Activated B cell treated with CpG ODN at 0.5 μM for 24 hours (primary cell): ENCODE measurements around the gene RNF222. TPM values are rescaled to one million over a fixed set of nuclear protein-coding genes. Genes with fewer than 3 reads are reported as not detected.

Source experiments
- ATAC-seq: fragments of 200-7000 bp; cut with Tn5 transposase; one replicate; pipeline ENCODE4 v1.10.0; 2021; ENCODE audit warnings: low read depth, mild to moderate bottlenecking, moderate library complexity
- CTCF ChIA-PET: fragments of 350-600 bp; sonication (Branson Sonifier 250); formaldehyde crosslinking; loops from one replicate; lab custom pipeline; 2021; ENCODE audit warnings: antibody characterized with exemption; lab: Charles Lee
- POLR2A ChIA-PET: fragments of 350-600 bp; sonication (Branson Sonifier 250); formaldehyde crosslinking; loops from one replicate; lab custom pipeline; 2021; ENCODE audit warnings: antibody characterized with exemption; lab: Charles Lee
- DNase-seq: peaks from one replicate; pipeline ENCODE4 v3.0.0; 2022
- H3K27ac Mint-ChIP-seq: one replicate; pipeline ENCODE4 v1.8.0; 2020; ENCODE audit warnings: mixed read lengths
- H3K27me3 Mint-ChIP-seq: one replicate; pipeline ENCODE4 v1.8.0; 2021; ENCODE audit warnings: mixed read lengths
- H3K36me3 Mint-ChIP-seq: one replicate; pipeline ENCODE4 v1.8.0; 2021; ENCODE audit warnings: low read depth, mixed read lengths
- H3K4me1 Mint-ChIP-seq: one replicate; pipeline ENCODE4 v1.8.0; 2021; ENCODE audit warnings: mixed read lengths
- H3K4me3 Mint-ChIP-seq: one replicate; pipeline ENCODE4 v1.8.0; 2020; ENCODE audit warnings: mild to moderate bottlenecking, mixed read lengths
- H3K9me3 Mint-ChIP-seq: one replicate; pipeline ENCODE4 v1.8.0; 2020; ENCODE audit warnings: mixed read lengths
- intact Hi-C: fragments of 100-400 bp; cut with micrococcal nuclease; formaldehyde crosslinking; loops from one replicate; pipeline ENCODE4 v1.15.1; 2024
- total RNA-seq: library from RNA; stranded (reverse); gene quantifications from 2 replicates; pipeline ENCODE4 v1.2.3, GENCODE V29; 2022
- TF ChIP-seq, protein P1 (sequence below): fragments of 200-600 bp; IDR thresholded peaks from one replicate; pipeline ENCODE4 v1.8.0; 2022; ENCODE audit warnings: antibody characterized with exemption, mild to moderate bottlenecking

RNF222 gene
- total RNA-seq, 1 donor from 2014 or later, result not detected

DNA sequence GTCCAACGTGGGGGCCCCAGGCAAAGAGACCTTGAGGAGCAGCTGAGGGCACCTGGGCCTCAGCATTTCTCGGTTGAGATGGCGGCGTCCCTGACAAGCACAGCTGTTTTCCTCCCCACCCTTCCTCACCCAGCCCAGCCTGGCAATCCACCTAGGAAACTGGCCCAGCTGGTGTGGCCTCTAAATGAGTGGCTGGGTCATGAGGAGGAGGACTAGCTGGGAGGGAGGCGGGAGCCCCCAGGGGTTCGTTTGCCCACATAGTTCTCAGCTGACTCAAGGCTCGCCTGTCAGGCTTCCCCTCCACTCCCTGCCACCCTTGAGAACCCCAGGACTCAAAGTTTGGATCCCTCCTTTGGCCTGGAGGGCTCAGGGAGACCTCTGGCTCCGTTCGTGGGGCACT is 5.9 kb downstream of the RNF222 start:
- ATAC-seq (no peak), DNase-seq (no peak)
- ChIA-PET POLR2A (interaction anchor here (0.6 kb wide), 1 partner anchor 127 kb away, joined by 3 read pairs; no protein-coding TSS in a partner anchor), CTCF (interaction anchor here (1.0 to 1.5 kb wide), 2 partner anchors 8 to 19 kb away, joined by 3 to 5 read pairs; no protein-coding TSS in a partner anchor)
- no peak overlapping the region for H3K27ac Mint-ChIP-seq
- TF ChIP-seq, protein P1, sequence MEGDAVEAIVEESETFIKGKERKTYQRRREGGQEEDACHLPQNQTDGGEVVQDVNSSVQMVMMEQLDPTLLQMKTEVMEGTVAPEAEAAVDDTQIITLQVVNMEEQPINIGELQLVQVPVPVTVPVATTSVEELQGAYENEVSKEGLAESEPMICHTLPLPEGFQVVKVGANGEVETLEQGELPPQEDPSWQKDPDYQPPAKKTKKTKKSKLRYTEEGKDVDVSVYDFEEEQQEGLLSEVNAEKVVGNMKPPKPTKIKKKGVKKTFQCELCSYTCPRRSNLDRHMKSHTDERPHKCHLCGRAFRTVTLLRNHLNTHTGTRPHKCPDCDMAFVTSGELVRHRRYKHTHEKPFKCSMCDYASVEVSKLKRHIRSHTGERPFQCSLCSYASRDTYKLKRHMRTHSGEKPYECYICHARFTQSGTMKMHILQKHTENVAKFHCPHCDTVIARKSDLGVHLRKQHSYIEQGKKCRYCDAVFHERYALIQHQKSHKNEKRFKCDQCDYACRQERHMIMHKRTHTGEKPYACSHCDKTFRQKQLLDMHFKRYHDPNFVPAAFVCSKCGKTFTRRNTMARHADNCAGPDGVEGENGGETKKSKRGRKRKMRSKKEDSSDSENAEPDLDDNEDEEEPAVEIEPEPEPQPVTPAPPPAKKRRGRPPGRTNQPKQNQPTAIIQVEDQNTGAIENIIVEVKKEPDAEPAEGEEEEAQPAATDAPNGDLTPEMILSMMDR, result no peak
- peaks cover 9% of the 10 kb centered on the region for H3K4me1 Mint-ChIP-seq
- no peaks in the 10 kb centered on the region for H3K36me3 Mint-ChIP-seq
- peaks cover 8% of the 10 kb centered on the region for H3K27me3 Mint-ChIP-seq
- no peak overlapping the region for H3K4me3 Mint-ChIP-seq
- no peaks in the 10 kb centered on the region for H3K9me3 Mint-ChIP-seq
- intact Hi-C loops, result no loop called here

DNA sequence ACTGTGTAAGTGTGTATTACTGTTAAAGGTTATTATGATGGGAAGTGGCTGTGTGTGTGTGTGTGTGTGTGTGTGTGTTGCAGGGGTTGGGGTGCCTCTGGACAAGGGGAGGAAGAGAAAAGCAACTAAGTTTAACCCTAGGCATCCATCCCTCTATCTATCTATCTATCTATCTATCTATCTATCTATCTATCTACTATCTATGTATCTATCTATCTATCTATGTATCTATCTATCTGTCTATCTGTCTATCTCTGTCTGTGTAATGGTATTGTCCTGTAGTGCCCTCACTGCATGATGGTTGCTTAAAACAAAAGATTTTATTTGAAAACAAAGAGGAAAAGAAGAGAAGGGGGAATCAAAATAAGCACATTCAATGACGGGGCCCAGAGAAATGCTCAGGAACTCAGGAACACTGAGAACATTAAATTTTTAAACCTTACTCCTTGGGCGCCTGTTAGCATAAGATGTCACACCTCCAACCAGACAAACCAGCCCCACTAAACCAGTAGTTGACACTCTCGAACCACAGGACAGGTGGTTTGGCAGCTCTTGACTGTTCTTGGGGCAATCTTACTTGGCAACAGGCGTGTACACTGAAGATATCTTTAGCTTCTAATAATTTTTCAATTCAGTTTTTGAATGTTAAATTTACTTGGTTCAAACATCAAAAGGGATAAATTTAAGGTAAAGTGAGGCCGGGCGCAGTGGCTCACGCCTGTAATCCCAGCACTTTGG is 9.5 kb downstream of the RNF222 start:
- ChIA-PET POLR2A (no interaction called here), CTCF (no interaction called here)
- H3K27me3 Mint-ChIP-seq, result no peaks in the 10 kb centered on the region
- ATAC-seq (no peak), DNase-seq (no peak)
- peaks cover under 1% of the 10 kb centered on the region for H3K36me3 Mint-ChIP-seq
- H3K4me1 Mint-ChIP-seq, result peaks cover 13% of the 10 kb centered on the region
- no peaks in the 10 kb centered on the region for H3K9me3 Mint-ChIP-seq
- no peak overlapping the region for H3K27ac Mint-ChIP-seq
- intact Hi-C loops, result loop anchor here (10.0 kb wide), 2 partner anchors 607 to 1373 kb away; partner anchors contain the start of gene RNASEK
- H3K4me3 Mint-ChIP-seq, result no peak overlapping the region
- TF ChIP-seq, protein P1, result no peak

DNA sequence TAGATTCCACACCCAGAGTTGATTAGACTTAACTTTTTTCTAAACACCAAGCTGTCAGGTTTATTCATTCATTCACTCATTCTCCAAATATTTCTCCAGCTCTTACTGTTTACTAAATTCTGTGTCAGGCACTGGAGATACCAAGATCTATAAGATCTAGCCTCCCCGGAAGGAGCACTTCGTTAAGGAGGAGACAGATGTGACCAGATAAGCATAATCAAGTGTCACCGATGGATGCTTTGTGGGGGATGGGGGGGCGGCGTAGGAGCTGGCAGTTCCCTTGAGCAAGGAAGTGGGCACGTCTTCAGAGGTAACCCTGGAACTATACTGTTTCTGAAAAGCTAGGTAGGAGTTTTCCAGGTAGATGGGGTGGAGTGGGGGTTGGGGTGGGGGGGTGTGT is 10.8 kb downstream of the RNF222 start:
- Mint-ChIP-seq H3K27ac (no peak overlapping the region), H3K4me1 (peaks cover 26% of the 10 kb centered on the region), H3K36me3 (peaks cover 13% of the 10 kb centered on the region), H3K4me3 (no peak overlapping the region), H3K27me3 (no peaks in the 10 kb centered on the region), H3K9me3 (no peaks in the 10 kb centered on the region)
- intact Hi-C loops, result loop anchor here (10.0 kb wide), 2 partner anchors 608 to 1372 kb away; partner anchors contain the start of gene RNASEK
- no peak for DNase-seq
- TF ChIP-seq, protein P1, result no peak
- no peak for ATAC-seq
- ChIA-PET CTCF (interaction anchor here (1.2 kb wide), 1 partner anchor 10 kb away, joined by 4 read pairs; the partner anchor contains the start of gene KRABD2), POLR2A (interaction anchor here (0.6 kb wide), 1 partner anchor 399 kb away, joined by 3 read pairs; no protein-coding TSS in a partner anchor)

DNA sequence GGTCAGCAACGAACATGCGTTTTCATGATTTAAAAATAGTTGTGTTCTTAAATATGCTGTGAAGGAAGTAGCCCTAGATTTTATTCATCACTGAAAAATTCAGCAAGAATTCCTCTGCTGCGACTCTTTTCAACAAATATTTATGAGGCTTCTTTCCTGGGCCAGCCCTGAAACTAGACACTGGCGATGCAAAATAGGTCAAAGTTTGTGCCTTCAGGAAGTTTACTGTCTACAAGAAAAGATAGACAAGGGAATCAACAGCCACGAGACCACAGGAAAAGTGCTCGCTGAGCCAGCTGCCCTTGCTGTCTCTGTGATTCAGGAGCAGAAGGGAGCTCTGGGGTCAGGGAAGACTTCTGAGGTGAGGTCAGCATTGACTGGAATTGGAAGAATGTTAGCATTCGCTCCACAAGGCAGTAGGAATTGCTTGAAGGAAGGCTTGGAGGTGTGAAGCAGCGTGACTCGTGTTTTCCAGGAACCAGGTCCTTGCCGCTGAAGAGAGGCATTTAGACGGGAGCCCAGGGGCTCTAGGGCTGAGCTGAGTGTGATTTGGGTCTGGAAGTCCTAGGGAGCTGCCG is 12.7 kb downstream of the RNF222 start:
- H3K36me3 Mint-ChIP-seq, result peaks cover 31% of the 10 kb centered on the region
- H3K9me3 Mint-ChIP-seq, result no peaks in the 10 kb centered on the region
- H3K27ac Mint-ChIP-seq, result peak overlapping the region; percentile 41
- intact Hi-C loops, result loop anchor here (5.0 to 10.0 kb wide), 5 partner anchors 308 to 1370 kb away; partner anchors contain the start of genes CFAP52, RNASEK and STX8
- no peak for ATAC-seq
- DNase-seq, result no peak
- ChIA-PET POLR2A (no interaction called here), CTCF (interaction anchor here (1.3 kb wide), 1 partner anchor 361 kb away, joined by 5 read pairs; no protein-coding TSS in a partner anchor)
- peaks cover 44% of the 10 kb centered on the region for H3K4me1 Mint-ChIP-seq
- no peak overlapping the region for H3K4me3 Mint-ChIP-seq
- no peaks in the 10 kb centered on the region for H3K27me3 Mint-ChIP-seq
- TF ChIP-seq, protein P1, result no peak
